ENCODE results near the gene IMPACT. TPM values are rescaled to one million over a fixed set of nuclear protein-coding genes. Genes with fewer than 3 reads are reported as not detected.

The IMPACT gene
- total RNA-seq, 3 donors from 2014 or later (not counting 1 experiment from before 2014, with no cell fraction given): 8.4 to 19.9 (median 12.2) TPM

DNA sequence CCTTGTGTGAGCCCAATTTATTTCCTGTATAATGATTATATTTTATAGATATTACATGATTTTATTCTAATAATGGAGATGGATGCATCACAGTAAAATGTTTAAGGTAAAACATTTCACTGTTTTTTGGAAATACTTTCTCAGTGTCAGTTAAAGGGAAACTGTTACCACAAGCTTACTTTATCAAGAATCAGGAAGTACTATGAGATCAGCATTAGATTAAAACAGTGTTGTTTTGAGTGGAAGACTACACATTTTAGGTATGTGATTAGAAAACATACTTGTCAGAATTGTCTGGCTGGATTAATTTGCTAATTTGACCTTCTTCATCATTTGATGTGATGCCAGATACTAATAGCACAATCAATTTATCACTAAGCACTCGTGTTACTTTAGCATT lies 33.9 kb downstream of the IMPACT start, which contains the start of gene HRH4:
TSS of gene HRH4 (plus strand) at position 250 of the 400 bp plus-strand sequence. CDS start at position 342, 92 bp downstream.
- WGBS (ENCODE audit: insufficient coverage): no CpG with 5 or more reads among the region's 1 CpG
- H3K27ac Mint-ChIP-seq: no peak within 1 kb of the TSS
- ATAC-seq (peak in 1 of 3 donors; percentile 53), DNase-seq (no peak)
- no peaks in the 10 kb centered on the region for H3K27me3 ChIP-seq (ENCODE audit: control insufficient read depth, insufficient read depth, low read length)
- no peaks in the 10 kb centered on the region for H3K36me3 Mint-ChIP-seq
- no peak within 1 kb of the TSS for H3K4me3 Mint-ChIP-seq
- H3K9me3 Mint-ChIP-seq: no peaks in the 10 kb centered on the region
- no peak within 1 kb of the TSS for H3K4me3 ChIP-seq (ENCODE audit: low read length)
- TF ChIP-seq, protein P1, sequence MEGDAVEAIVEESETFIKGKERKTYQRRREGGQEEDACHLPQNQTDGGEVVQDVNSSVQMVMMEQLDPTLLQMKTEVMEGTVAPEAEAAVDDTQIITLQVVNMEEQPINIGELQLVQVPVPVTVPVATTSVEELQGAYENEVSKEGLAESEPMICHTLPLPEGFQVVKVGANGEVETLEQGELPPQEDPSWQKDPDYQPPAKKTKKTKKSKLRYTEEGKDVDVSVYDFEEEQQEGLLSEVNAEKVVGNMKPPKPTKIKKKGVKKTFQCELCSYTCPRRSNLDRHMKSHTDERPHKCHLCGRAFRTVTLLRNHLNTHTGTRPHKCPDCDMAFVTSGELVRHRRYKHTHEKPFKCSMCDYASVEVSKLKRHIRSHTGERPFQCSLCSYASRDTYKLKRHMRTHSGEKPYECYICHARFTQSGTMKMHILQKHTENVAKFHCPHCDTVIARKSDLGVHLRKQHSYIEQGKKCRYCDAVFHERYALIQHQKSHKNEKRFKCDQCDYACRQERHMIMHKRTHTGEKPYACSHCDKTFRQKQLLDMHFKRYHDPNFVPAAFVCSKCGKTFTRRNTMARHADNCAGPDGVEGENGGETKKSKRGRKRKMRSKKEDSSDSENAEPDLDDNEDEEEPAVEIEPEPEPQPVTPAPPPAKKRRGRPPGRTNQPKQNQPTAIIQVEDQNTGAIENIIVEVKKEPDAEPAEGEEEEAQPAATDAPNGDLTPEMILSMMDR (IDR thresholded peaks at IDR 0.05): no peak
- H3K4me1 ChIP-seq (ENCODE audit: control insufficient read depth, insufficient read depth, low read length): no peaks in the 10 kb centered on the region
- H3K27ac ChIP-seq (ENCODE audit: low read length): no peak within 1 kb of the TSS
- no peaks in the 10 kb centered on the region for H3K9me3 ChIP-seq (ENCODE audit: control insufficient read depth, insufficient read depth, low read length)
- intact Hi-C loops (cut with micrococcal nuclease): no loop called here
- H3K27me3 Mint-ChIP-seq (ENCODE audit: low read depth in 2 of 2): peaks cover 0 to 9% of the 10 kb centered on the region in 2 donors
- no peaks in the 10 kb centered on the region for H3K36me3 ChIP-seq (ENCODE audit: control insufficient read depth, insufficient read depth, low read length)
- H3K4me1 Mint-ChIP-seq: no peaks in the 10 kb centered on the region

DNA sequence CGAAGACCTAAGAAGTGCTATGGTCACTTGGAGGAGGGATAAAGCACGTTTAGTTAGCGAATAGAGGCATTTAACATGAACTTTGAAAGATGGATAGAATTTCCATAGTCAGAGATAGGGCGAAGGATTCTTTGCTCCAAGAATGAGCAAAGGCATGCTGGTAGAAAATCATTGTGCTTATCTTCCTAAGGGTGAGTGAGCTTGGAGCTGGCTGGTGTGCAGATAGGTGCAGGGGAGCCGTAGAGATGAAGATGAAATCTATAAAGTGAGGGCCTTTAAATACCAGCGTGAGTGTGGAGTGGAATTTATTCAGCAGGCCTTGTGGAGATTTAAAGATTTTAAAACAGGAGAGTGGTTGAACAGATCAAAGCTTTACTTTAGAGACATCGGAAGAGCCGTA lies 35.5 kb downstream of the IMPACT start:
- Histone ChIP-seq H3K27ac (ENCODE audit: low read length) (no peak overlapping the region), H3K4me3 (ENCODE audit: low read length) (no peak overlapping the region), H3K27me3 (ENCODE audit: control insufficient read depth, insufficient read depth, low read length) (no peaks in the 10 kb centered on the region), H3K36me3 (ENCODE audit: control insufficient read depth, insufficient read depth, low read length) (no peaks in the 10 kb centered on the region), H3K4me1 (ENCODE audit: control insufficient read depth, insufficient read depth, low read length) (no peaks in the 10 kb centered on the region), H3K9me3 (ENCODE audit: control insufficient read depth, insufficient read depth, low read length) (no peaks in the 10 kb centered on the region)
- TF ChIP-seq, protein P1 (IDR thresholded peaks at IDR 0.05): no peak
- Mint-ChIP-seq H3K36me3 (no peaks in the 10 kb centered on the region), H3K27me3 (ENCODE audit: low read depth in 2 of 2) (peaks cover 0 to 10% of the 10 kb centered on the region in 2 donors), H3K9me3 (no peaks in the 10 kb centered on the region), H3K4me3 (no peak overlapping the region), H3K4me1 (no peaks in the 10 kb centered on the region), H3K27ac (no peak overlapping the region)
- WGBS (ENCODE audit: insufficient coverage): 94% methylated on average over 8 of the region's 8 CpGs
- no peak for ATAC-seq
- intact Hi-C loops (cut with micrococcal nuclease): no loop called here
- no peak for DNase-seq

DNA sequence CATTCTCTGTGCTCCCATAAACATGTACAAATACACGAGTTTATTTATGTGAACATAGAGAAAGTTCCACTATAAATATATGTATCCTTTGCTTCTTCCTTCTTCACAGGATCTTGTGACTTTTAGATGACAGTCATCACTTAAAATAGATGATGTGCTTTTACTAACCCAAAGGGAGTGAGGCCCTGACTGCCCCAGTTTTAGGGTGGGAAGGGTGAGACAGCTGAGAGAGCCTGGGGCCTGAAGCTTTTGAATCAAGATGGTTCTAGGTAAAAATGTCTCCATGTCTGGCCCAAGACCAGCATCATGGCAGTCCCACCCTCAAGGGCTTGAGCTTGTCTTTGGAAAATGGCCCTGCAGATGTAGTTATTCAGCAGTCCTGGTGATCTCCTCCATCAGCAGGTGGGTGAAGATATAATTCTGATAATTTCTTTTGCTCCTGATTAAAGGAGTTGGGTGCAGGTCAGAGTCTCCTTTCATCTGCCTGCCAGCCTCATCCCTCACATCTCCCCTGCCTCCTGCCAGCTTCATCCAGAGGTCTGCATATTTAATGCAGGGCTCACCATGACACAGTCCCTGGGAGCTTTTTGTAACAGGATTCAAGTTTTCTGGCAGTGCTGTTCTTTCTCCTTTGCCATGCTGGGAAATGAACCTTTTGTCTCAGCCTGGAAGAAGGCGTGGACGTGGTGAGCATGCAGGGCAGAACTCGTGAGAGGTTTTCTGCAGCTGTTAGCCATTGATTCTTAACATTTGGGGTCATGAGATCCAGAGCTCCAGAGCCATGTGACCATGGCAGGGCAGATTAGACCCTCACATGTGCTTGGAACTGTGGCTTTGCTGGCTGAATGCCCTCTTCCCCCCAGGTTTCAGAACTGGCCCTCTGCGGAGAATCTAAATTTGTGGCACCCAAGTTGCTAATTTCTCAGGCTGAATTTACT lies 36.6 kb downstream of the IMPACT start:
- Histone ChIP-seq H3K4me1 (ENCODE audit: control insufficient read depth, insufficient read depth, low read length) (no peaks in the 10 kb centered on the region), H3K36me3 (ENCODE audit: control insufficient read depth, insufficient read depth, low read length) (no peaks in the 10 kb centered on the region), H3K27me3 (ENCODE audit: control insufficient read depth, insufficient read depth, low read length) (no peaks in the 10 kb centered on the region), H3K9me3 (ENCODE audit: control insufficient read depth, insufficient read depth, low read length) (no peaks in the 10 kb centered on the region), H3K4me3 (ENCODE audit: low read length) (no peak overlapping the region), H3K27ac (ENCODE audit: low read length) (no peak overlapping the region)
- no peak for ATAC-seq
- H3K9me3 Mint-ChIP-seq: no peaks in the 10 kb centered on the region
- H3K27ac Mint-ChIP-seq: no peak overlapping the region
- DNase-seq: no peak
- peaks cover 0 to 13% of the 10 kb centered on the region in 2 donors for H3K27me3 Mint-ChIP-seq (ENCODE audit: low read depth in 2 of 2)
- no peaks in the 10 kb centered on the region for H3K36me3 Mint-ChIP-seq
- H3K4me3 Mint-ChIP-seq: no peak overlapping the region
- TF ChIP-seq, protein P1 (IDR thresholded peaks at IDR 0.05): no peak
- WGBS (ENCODE audit: insufficient coverage): 91% methylated on average over 4 of the region's 5 CpGs
- no peaks in the 10 kb centered on the region for H3K4me1 Mint-ChIP-seq
- intact Hi-C loops (cut with micrococcal nuclease): no loop called here
